Suprapubic skin (tissue), 3 donors: ENCODE data around the gene SLC16A9.

Source experiments
- POLR2A ChIP-seq, 2 donors: fragments of 450-650 bp; IDR thresholded peaks; one replicate each; pipeline ENCODE4 v1.6.1; 2017; ENCODE audit warnings: antibody characterized with exemption in 2 of 2, mild to moderate bottlenecking in 2 of 2, moderate library complexity in 2 of 2
- TF ChIP-seq, protein P1 (sequence below), 2 donors: fragments of 200-600 bp in 1 of 2; fragments of 450-650 bp in 1 of 2; sonication (generic) in 1 of 2; IDR thresholded peaks; one replicate each; pipeline ENCODE4 v1.5.1; 2016 to 2019; ENCODE audit warnings: antibody characterized with exemption in 2 of 2, mild to moderate bottlenecking in 1 of 2, moderate library complexity in 1 of 2

DNA sequence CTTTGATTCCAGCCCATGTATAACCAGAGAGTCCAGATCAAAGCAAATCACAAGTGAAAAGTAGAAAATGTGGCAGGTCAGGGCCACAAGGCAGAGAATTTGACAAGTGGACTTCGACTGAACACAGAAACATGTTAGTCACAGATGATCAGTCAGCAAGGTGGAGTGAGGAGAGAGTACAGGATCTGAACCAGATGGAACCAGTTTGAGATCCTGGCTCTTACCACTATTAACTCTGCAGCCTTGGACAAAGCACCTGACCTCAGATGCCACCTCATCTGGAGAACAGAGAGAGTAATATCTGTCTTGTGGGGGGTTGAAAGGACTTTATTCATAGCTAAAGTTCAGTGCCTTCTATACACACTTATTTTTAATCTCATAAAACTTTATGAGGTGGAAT lies 39.2 kb upstream of the SLC16A9 start:
- TF ChIP-seq, protein P1, sequence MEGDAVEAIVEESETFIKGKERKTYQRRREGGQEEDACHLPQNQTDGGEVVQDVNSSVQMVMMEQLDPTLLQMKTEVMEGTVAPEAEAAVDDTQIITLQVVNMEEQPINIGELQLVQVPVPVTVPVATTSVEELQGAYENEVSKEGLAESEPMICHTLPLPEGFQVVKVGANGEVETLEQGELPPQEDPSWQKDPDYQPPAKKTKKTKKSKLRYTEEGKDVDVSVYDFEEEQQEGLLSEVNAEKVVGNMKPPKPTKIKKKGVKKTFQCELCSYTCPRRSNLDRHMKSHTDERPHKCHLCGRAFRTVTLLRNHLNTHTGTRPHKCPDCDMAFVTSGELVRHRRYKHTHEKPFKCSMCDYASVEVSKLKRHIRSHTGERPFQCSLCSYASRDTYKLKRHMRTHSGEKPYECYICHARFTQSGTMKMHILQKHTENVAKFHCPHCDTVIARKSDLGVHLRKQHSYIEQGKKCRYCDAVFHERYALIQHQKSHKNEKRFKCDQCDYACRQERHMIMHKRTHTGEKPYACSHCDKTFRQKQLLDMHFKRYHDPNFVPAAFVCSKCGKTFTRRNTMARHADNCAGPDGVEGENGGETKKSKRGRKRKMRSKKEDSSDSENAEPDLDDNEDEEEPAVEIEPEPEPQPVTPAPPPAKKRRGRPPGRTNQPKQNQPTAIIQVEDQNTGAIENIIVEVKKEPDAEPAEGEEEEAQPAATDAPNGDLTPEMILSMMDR (IDR thresholded peaks at IDR 0.05), result no peak
- no peak for TF ChIP-seq POLR2A (IDR thresholded peaks at IDR 0.05)
